Stimulated activated naive B cell treated with anti-CD40 and anti-IgM and Interleukin-4, amounts not matched to agents 10 μg/mL and 1 μg/mL and 100 μg/mL, for 72 hours (primary cell): Measurements from ENCODE around the gene CEP85.

Source experiments
- ATAC-seq, 2 donors: fragments of 150-1000 bp; cut with Tn5 transposase; replicated peaks; 2 replicates each; pipeline ENCODE4 v1.10.0; 2021; ENCODE audit warnings: moderate library complexity in 1 of 2
- DNase-seq: peaks from one replicate; pipeline ENCODE4 v3.0.0; 2021
- H3K27ac Mint-ChIP-seq: one replicate; pipeline ENCODE4 v1.8.0; 2022; ENCODE audit warnings: mild to moderate bottlenecking, mixed read lengths
- H3K27me3 Mint-ChIP-seq, 2 donors: one replicate each; pipeline ENCODE4 v1.8.0; 2022; ENCODE audit warnings: mixed read lengths in 2 of 2
- H3K36me3 Mint-ChIP-seq, 2 donors: one replicate each; pipeline ENCODE4 v1.8.0; 2022; ENCODE audit warnings: mixed read lengths in 2 of 2, mild to moderate bottlenecking in 1 of 2
- H3K4me1 Mint-ChIP-seq, 2 donors: one replicate each; pipeline ENCODE4 v1.8.0; 2022; ENCODE audit warnings: mixed read lengths in 2 of 2, mild to moderate bottlenecking in 1 of 2
- H3K4me3 Mint-ChIP-seq, 2 donors: one replicate each; pipeline ENCODE4 v1.8.0; 2022; ENCODE audit warnings: mild to moderate bottlenecking in 2 of 2, mixed read lengths in 2 of 2, moderate library complexity in 1 of 2
- H3K9me3 Mint-ChIP-seq, 2 donors: one replicate each; pipeline ENCODE4 v1.8.0; 2022; ENCODE audit warnings: mixed read lengths in 2 of 2, mild to moderate bottlenecking in 1 of 2

The CEP85 gene

DNA sequence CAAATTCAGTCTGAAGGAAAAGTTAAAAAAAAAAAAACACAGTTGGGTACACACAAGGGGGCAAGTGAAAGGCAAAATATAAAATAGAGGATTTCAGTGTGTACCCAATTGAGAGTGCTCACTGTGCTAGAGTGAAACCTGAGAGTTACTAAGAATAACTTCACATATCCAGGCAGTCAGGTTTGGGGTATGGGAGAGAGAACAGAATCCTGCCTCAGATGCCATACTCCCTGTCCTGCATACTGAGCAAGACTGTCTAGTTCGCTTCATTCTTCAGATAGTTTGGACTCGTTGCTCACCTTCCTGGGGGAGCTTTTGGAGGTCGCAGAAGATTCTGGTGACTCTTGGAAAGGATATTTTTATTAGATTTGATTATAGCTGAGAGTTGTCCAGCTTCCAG lies 20.4 kb downstream of the CEP85 start:
- ATAC-seq = no peak
- peaks cover 39 to 60% of the 10 kb centered on the region in 2 donors for H3K36me3 Mint-ChIP-seq
- H3K27me3 Mint-ChIP-seq = no peaks in the 10 kb centered on the region
- H3K9me3 Mint-ChIP-seq = no peaks in the 10 kb centered on the region
- H3K4me3 Mint-ChIP-seq = no peak overlapping the region
- no peak overlapping the region for H3K27ac Mint-ChIP-seq
- no peak for DNase-seq
- peaks cover 16% of the 10 kb centered on the region in 2 donors for H3K4me1 Mint-ChIP-seq

DNA sequence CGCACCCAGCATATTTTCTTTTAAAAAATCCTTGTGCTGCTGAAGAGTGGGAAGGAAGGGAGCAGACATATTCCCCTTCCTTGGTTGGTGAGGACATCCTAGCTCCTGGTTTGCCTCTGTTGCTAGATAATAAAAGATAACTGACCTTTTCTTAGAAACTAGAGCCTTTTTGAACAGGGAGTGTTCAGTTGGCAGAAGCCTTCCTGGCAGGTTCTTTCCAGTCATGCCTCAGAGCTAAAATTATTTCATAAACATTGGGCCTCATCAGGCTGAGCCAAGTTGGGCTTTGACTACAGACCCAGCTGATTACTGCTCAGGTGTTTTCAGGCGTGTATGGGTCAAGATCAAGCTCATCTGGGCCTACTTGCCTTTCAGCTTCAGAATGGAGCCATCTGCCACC lies 23.2 kb downstream of the CEP85 start:
- Mint-ChIP-seq H3K27ac (peak overlapping the region; percentile 14), H3K9me3 (no peaks in the 10 kb centered on the region), H3K36me3 (peaks cover 37 to 70% of the 10 kb centered on the region in 2 donors), H3K27me3 (no peaks in the 10 kb centered on the region), H3K4me3 (no peak overlapping the region), H3K4me1 (peaks cover 20 to 23% of the 10 kb centered on the region in 2 donors)
- ATAC-seq = no peak
- no peak for DNase-seq

DNA sequence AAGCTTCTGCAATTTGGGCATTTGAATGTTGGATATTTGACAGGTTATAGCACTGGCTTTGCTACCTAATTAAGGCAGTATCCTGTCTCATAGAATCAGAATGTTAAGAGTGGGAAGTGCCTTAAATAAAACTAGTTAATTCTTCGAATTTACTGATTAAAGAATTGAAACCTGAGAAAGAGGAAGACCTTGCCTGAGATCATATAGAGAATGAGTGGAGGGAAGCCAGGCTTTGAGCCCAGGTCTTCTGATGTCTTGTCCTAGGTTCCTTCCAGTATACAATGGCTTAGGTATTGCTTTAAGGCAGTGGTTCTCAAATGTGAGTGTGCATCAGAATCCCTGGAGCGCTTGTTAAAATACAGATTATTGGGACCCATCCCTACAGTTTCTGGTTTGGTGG lies 25.0 kb downstream of the CEP85 start:
- DNase-seq = no peak
- H3K4me1 Mint-ChIP-seq = peaks cover 20 to 23% of the 10 kb centered on the region in 2 donors
- ATAC-seq = peak; percentile 55 to 72
- H3K9me3 Mint-ChIP-seq = no peaks in the 10 kb centered on the region
- H3K36me3 Mint-ChIP-seq = peaks cover 43 to 76% of the 10 kb centered on the region in 2 donors
- H3K27ac Mint-ChIP-seq = peak overlapping the region; percentile 33
- H3K27me3 Mint-ChIP-seq = no peaks in the 10 kb centered on the region
- H3K4me3 Mint-ChIP-seq = no peak overlapping the region

DNA sequence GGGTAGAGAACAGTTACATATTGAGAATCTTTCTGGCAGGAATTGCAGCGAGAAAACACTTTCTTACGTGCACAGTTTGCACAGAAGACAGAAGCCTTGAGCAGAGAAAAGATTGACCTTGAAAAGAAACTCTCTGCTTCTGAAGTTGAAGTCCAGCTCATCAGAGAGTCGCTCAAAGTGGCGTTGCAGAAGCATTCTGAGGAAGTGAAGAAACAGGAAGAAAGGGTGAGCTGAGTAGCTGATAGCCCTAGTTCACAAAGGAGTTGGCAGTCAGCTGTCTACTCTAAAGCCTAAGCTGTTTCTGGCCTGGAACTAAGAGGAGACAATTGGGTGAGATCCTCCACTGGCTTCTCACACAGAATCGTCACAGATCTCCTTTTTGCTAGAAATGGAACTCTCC lies 25.6 kb downstream of the CEP85 start:
- peak; percentile 55 to 74 for ATAC-seq
- Mint-ChIP-seq H3K27me3 (no peaks in the 10 kb centered on the region), H3K36me3 (peaks cover 45 to 77% of the 10 kb centered on the region in 2 donors)

GRCh38 chr1:26263212-26263611 lies 29.2 kb downstream of the CEP85 start:
- Mint-ChIP-seq H3K27ac (no peak overlapping the region), H3K27me3 (no peaks in the 10 kb centered on the region), H3K4me1 (peaks cover 18 to 28% of the 10 kb centered on the region in 2 donors), H3K9me3 (peaks cover 0 to 1% of the 10 kb centered on the region in 2 donors), H3K36me3 (peaks cover 43 to 74% of the 10 kb centered on the region in 2 donors), H3K4me3 (no peak overlapping the region)
- DNase-seq (no peak), ATAC-seq (no peak)

More for the DNA sequence above, 25.6 kb downstream of the CEP85 start:
- Mint-ChIP-seq H3K4me3 (no peak overlapping the region), H3K4me1 (peaks cover 20 to 23% of the 10 kb centered on the region in 2 donors), H3K9me3 (no peaks in the 10 kb centered on the region), H3K27ac (peak overlapping the region; percentile 33)
- DNase-seq = no peak

- H3K4me1 Mint-ChIP-seq = peaks cover 6 to 9% of the 10 kb centered on the region in 2 donors
- peaks cover 7 to 11% of the 10 kb centered on the region in 2 donors for H3K9me3 Mint-ChIP-seq
- H3K36me3 Mint-ChIP-seq = peaks cover 48 to 76% of the 10 kb centered on the region in 2 donors
- ATAC-seq (peak; percentile 41 to 51), DNase-seq (no peak)
- H3K4me3 Mint-ChIP-seq = no peak overlapping the region
- H3K27ac Mint-ChIP-seq = no peak overlapping the region
- H3K27me3 Mint-ChIP-seq = no peaks in the 10 kb centered on the region
Observed at GRCh38 chr1:26265405-26265804, 31.4 kb downstream of the CEP85 start.

DNA sequence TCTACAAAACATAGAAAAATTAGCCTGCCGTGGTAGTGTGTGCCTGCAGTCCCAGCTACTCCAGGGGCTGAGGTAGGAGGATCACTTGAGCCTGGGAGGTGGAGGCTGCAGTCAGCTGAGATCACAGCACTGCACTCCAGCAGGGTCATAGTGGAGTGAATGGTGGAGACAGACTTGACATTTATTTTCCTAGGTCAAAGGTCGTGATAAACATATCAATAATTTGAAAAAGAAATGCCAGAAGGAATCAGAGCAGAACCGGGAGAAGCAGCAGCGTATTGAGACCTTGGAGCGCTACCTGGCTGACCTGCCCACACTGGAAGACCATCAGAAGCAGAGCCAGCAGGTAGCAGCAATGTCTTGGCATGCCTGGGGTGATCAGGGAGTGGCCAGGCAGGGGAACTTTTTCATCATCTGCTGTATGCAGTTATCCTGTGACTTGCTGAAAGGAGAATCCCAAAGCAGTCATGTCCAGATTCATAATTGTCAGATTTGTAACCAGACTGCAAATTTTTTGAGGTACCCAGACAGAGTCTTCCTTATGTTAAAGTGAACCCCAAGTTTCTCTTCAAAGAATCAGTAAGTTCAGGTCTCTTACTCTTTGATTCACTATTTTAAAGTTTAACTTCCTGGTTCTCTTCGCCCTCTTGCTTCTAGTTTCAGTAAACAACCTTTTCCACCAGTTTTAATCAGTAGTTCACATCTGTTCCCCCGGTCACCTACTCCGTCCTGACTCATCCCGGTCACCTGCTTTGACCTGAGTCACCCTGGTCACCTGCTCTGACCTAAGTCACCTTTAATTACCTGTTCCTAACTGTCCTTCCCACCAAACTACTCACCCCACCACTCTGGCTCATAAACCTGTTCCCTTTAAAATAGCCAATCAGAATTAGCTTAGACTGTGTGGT lies 34.5 kb downstream of the CEP85 start:
- H3K27ac Mint-ChIP-seq = peak overlapping the region; percentile 20

DNA sequence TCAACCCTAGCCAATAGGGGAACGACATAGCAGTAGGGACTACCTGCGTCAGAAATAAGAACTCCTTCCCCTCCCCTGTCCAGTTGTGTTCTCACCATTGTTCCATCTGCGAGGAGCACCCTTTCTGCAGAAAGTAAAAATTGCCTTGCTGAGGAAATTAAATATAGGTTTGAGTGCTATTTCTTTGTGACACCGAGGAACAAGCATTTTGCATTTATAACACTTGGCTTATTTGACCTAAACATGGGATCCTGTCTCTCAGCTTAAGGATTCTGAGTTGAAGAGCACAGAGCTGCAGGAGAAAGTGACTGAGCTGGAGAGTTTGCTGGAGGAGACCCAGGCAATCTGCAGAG lies 35.2 kb downstream of the CEP85 start:
- H3K27me3 Mint-ChIP-seq = no peaks in the 10 kb centered on the region
- H3K4me1 Mint-ChIP-seq = peaks cover 7 to 9% of the 10 kb centered on the region in 2 donors
- H3K36me3 Mint-ChIP-seq = peaks cover 47 to 66% of the 10 kb centered on the region in 2 donors
- DNase-seq (no peak), ATAC-seq (no peak)
- no peak overlapping the region for H3K4me3 Mint-ChIP-seq
- peaks cover 7 to 11% of the 10 kb centered on the region in 2 donors for H3K9me3 Mint-ChIP-seq
- H3K27ac Mint-ChIP-seq = no peak overlapping the region

More for the DNA sequence above, 34.5 kb downstream of the CEP85 start:
- peaks cover 6 to 9% of the 10 kb centered on the region in 2 donors for H3K4me1 Mint-ChIP-seq
- no peak for ATAC-seq
- H3K27me3 Mint-ChIP-seq = no peaks in the 10 kb centered on the region
- H3K4me3 Mint-ChIP-seq = no peak overlapping the region
- H3K9me3 Mint-ChIP-seq = peaks cover 7 to 11% of the 10 kb centered on the region in 2 donors
- H3K36me3 Mint-ChIP-seq = peaks cover 51 to 71% of the 10 kb centered on the region in 2 donors
- no peak for DNase-seq

DNA sequence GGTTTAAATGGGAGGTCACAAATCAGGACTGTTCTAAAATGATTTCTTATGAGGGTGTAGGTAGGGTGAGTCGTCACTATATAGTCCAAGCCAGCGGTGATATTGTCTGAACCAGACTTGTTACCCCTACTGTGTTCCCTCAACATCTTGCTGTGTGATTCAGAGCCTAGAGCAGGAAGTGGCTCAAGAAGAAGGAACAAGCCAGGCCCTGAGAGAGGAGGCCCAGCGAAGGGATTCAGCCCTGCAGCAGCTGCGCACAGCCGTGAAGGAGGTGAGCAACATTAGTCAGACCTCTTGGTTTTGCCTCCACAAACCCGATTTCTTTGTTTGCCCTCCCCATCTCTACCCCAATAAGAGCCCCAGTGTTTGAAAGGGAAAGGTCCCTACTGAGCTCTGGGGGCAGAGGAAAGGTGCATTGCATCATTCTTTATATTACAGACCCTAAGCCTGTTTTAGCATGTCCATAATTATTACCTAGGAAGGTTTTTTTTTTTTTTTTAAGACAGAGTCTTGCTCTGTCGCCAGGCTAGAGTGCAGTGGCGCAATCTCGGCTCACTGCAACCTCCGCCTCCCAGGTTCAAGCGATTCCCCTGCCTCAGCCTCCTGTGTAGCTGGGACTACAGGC lies 40.9 kb downstream of the CEP85 start:
- ATAC-seq (no peak), DNase-seq (no peak)
- H3K27me3 Mint-ChIP-seq = no peaks in the 10 kb centered on the region
- no peak overlapping the region for H3K4me3 Mint-ChIP-seq
- H3K9me3 Mint-ChIP-seq = no peaks in the 10 kb centered on the region
- H3K27ac Mint-ChIP-seq = no peak overlapping the region
- peaks cover 27 to 59% of the 10 kb centered on the region in 2 donors for H3K36me3 Mint-ChIP-seq
- H3K4me1 Mint-ChIP-seq = peaks cover 42 to 49% of the 10 kb centered on the region in 2 donors

DNA sequence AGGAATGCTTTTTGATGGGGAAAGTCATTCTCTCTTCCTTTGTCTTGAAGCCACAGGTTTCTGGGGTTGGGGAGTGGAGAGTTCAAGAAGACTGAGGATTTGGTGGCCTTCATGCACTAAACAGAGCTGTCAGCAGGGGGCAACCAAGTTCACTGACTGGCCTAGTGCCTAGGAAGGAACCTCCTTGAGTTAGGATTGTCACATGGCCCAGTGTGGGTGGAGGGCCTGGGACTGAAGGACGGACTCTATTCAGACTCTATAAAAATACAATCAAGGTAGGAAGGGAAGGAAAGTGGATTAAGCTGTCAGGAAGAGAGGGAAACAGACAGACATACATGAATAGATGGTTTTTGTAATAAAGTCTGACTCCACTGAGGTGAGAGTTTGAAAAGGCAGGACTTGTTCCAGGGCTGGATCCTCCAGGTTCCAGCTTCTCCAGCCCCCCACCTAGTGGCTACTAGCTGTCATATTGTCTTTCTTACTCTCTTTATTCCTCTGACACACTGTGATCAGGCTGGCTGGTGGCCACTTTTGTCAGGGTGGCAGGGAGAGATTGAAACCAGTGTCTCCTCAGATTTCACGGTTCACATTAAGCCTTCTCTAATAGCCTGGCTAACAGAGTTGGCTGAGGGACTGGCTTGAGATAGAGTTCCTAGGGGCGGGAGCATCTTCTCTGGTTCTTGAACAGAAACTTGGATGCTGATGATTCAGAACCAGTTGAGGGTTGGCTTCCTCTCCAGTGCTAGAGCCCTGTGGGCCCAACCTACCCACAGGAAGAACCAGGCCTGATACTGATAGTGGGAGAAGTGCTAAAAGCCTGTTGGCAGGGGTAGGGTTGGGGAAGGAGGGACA lies 41.8 kb downstream of the CEP85 start:
- ATAC-seq = peak; percentile 36 to 42
- peak overlapping the region; percentile 50 for H3K4me3 Mint-ChIP-seq

GRCh38 chr1:26276432-26276838 lies 42.4 kb downstream of the CEP85 start:
- Mint-ChIP-seq H3K27me3 (no peaks in the 10 kb centered on the region), H3K36me3 (peaks cover 28 to 63% of the 10 kb centered on the region in 2 donors), H3K9me3 (no peaks in the 10 kb centered on the region), H3K4me1 (peaks cover 48 to 60% of the 10 kb centered on the region in 2 donors), H3K27ac (peak overlapping the region; percentile 86), H3K4me3 (peak overlapping the region in 1 of 2 donors; percentile 37)
- DNase-seq (no peak), ATAC-seq (peak; percentile 60 to 63)

More for the DNA sequence above, 41.8 kb downstream of the CEP85 start:
- H3K27ac Mint-ChIP-seq = peak overlapping the region; percentile 86
- H3K9me3 Mint-ChIP-seq = no peaks in the 10 kb centered on the region
- DNase-seq = peak; percentile 66
- H3K4me1 Mint-ChIP-seq = peaks cover 42 to 54% of the 10 kb centered on the region in 2 donors
- no peaks in the 10 kb centered on the region for H3K27me3 Mint-ChIP-seq
- H3K36me3 Mint-ChIP-seq = peaks cover 26 to 61% of the 10 kb centered on the region in 2 donors

- H3K27me3 Mint-ChIP-seq = no peaks in the 10 kb centered on the region
- peaks cover 54 to 66% of the 10 kb centered on the region in 2 donors for H3K4me1 Mint-ChIP-seq
- no peak overlapping the region for H3K4me3 Mint-ChIP-seq
- no peaks in the 10 kb centered on the region for H3K9me3 Mint-ChIP-seq
- H3K27ac Mint-ChIP-seq = peak overlapping the region; percentile 86
- H3K36me3 Mint-ChIP-seq = peaks cover 30 to 62% of the 10 kb centered on the region in 2 donors
- DNase-seq (no peak), ATAC-seq (no peak)
Observed at GRCh38 chr1:26277261-26277661, 43.3 kb downstream of the CEP85 start.

DNA sequence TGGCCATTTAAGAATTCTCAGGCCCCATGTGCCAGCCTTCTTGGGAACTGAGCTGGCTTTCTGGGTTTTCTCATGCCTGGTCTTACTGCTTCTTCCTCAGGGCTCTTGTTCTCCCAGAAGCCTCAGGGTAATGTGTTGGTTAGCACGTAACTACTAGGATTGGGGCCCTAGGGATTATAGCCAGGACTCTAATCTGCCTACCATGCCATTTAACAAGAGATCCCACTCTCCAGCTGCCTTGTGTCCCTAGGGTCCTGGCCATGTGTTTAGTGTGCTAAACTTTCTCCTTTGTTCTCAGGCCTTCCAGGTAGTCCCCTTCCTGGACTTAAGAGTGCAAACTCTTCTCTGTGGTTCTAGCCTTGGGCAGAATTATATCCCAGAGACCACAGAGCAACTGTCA lies 43.7 kb downstream of the CEP85 start:
- ATAC-seq (no peak), DNase-seq (no peak)
- Mint-ChIP-seq H3K4me3 (no peak overlapping the region), H3K9me3 (no peaks in the 10 kb centered on the region), H3K4me1 (peaks cover 59 to 69% of the 10 kb centered on the region in 2 donors), H3K27ac (peak overlapping the region; percentile 48), H3K27me3 (no peaks in the 10 kb centered on the region), H3K36me3 (peaks cover 30 to 64% of the 10 kb centered on the region in 2 donors)

GRCh38 chr1:26278303-26278702 lies 44.3 kb downstream of the CEP85 start:
- no peak overlapping the region for H3K4me3 Mint-ChIP-seq
- no peaks in the 10 kb centered on the region for H3K27me3 Mint-ChIP-seq
- DNase-seq = no peak
- ATAC-seq = no peak
- H3K36me3 Mint-ChIP-seq = peaks cover 34 to 66% of the 10 kb centered on the region in 2 donors
- peaks cover 64 to 74% of the 10 kb centered on the region in 2 donors for H3K4me1 Mint-ChIP-seq
- H3K9me3 Mint-ChIP-seq = no peaks in the 10 kb centered on the region
- peak overlapping the region; percentile 96 for H3K27ac Mint-ChIP-seq
